ENCODE results near the gene ASPG. TPM values are rescaled to one million over a fixed set of nuclear protein-coding genes. Genes with fewer than 3 reads are reported as not detected.

Gene ASPG
- total and polyA plus RNA-seq, 2 donors (not counting 3 experiments of a cell fraction or from before 2014, with no cell fraction given), result not detected

- no peak overlapping the region for H3K4me2 ChIP-seq (ENCODE audit: insufficient read depth, low read length)
- H3K9me1 ChIP-seq (replicated peaks; ENCODE audit: control insufficient read depth, extremely low read depth, insufficient read depth, low read length), result no peaks in the 10 kb centered on the region
- DNase-seq (ENCODE audit: low read depth, low spot score), result no peak
- H3K79me2 ChIP-seq (ENCODE audit: control insufficient read depth, insufficient read depth, low read length), result no peaks in the 10 kb centered on the region
- dilution Hi-C loops (cut with MboI; ENCODE audit: extremely low pct_ligation_motif_present, low sequenced_read_pairs), result no loop called here
- FAIRE-seq, result no peak
- no peak overlapping the region for H3K27ac ChIP-seq (ENCODE audit: insufficient read depth, low read depth, low read length)
- H3K27me3 ChIP-seq (ENCODE audit: control insufficient read depth in 2 of 2, insufficient read depth in 2 of 2, low read length in 2 of 2), result no peaks in the 10 kb centered on the region
- H4K20me1 ChIP-seq (replicated peaks; ENCODE audit: control insufficient read depth, extremely low read depth, insufficient read depth, low read length), result no peaks in the 10 kb centered on the region
- POLR2A ChIA-PET, result no interaction called here
- H3K4me1 ChIP-seq (ENCODE audit: control insufficient read depth, extremely low read depth, insufficient read depth, low read length), result no peaks in the 10 kb centered on the region
- CTCF ChIA-PET, result no interaction called here
- no peaks in the 10 kb centered on the region for H3K9me3 ChIP-seq (replicated peaks; ENCODE audit: control insufficient read depth, insufficient read depth, low read length)
- intact Hi-C loops (cut with micrococcal nuclease), result no loop called here
- H2AFZ ChIP-seq (ENCODE audit: low read depth, low read length), result no peak overlapping the region
- no TSS peak for BruUV-seq (replicated peaks)
- H3K36me3 ChIP-seq (ENCODE audit: control insufficient read depth in 2 of 2, extremely low read depth in 1 of 2, insufficient read depth in 2 of 2, low read length in 2 of 2), result no peaks in the 10 kb centered on the region
- TF ChIP-seq POLR2AphosphoS5 (IDR thresholded peaks at IDR 0.05; ENCODE audit: insufficient read depth, low read depth, low read length) (no peak), MYC (IDR thresholded peaks at IDR 0.05; ENCODE audit: low read depth, low read length) (no peak), JUN (IDR thresholded peaks at IDR 0.05; ENCODE audit: borderline replicate concordance, insufficient read depth, insufficient read length, low read depth) (no peak), EZH2 (IDR thresholded peaks at IDR 0.05; ENCODE audit: borderline replicate concordance, low read depth, low read length, severe bottlenecking) (no peak), FOS (IDR thresholded peaks at IDR 0.05; ENCODE audit: borderline replicate concordance, insufficient read depth, low read length) (no peak), GATA2 (IDR thresholded peaks at IDR 0.05; ENCODE audit: insufficient read depth, insufficient read length, low read depth, low read length) (no peak), CTCF (IDR thresholded peaks at IDR 0.05; ENCODE audit: extremely low read depth in 1 of 2, insufficient read depth in 1 of 2, low read depth in 1 of 2, low read length in 2 of 2) (no peak), POLR2A (IDR thresholded peaks at IDR 0.05; ENCODE audit: low read depth, low read length) (no peak)
- TF ChIP-seq, protein P1, sequence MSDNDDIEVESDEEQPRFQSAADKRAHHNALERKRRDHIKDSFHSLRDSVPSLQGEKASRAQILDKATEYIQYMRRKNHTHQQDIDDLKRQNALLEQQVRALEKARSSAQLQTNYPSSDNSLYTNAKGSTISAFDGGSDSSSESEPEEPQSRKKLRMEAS (IDR thresholded peaks at IDR 0.05; ENCODE audit: insufficient read depth, insufficient read length), result no peak
- no peak overlapping the region for H3K4me3 ChIP-seq (replicated peaks in 1 of 3; ENCODE audit: insufficient read depth in 1 of 3, low read depth in 1 of 3, low read length in 3 of 3)
- H3K9ac ChIP-seq (replicated peaks; ENCODE audit: extremely low read depth, insufficient read depth, low read length), result no peak overlapping the region
These were observed 78.5 kb downstream of the ASPG start for GRCh38 chr14:104164041-104164440.

All from endothelial cell of umbilical vein (primary cell).